Stimulated activated CD4-positive, alpha-beta T cell treated with anti-CD3 and anti-CD28 coated beads, TNF-alpha, amount 100 ng/mL, for 24 hours (primary cell): ENCODE results near the gene CERT1.
A peak's percentile ranks its signal among the peaks of the same experiment; 100 is the strongest.
"Not testable (repeated sequence)": the region's sequence is repeated elsewhere in the genome, so short reads cannot be mapped to it uniquely, and the experiment has no call there.

Experiments used
- DNase-seq, 3 experiments: peaks; one replicate each; pipeline ENCODE4 v3.0.0-alpha.2; 2020; ENCODE audit warnings: low read depth in 3 of 3

The CERT1 gene

GRCh38 chr5:75524071-75524470, 12.6 kb upstream of the CERT1 start:
- no peak for DNase-seq

- no peak for DNase-seq
Measured at GRCh38 chr5:75523275-75523674, 11.8 kb upstream of the CERT1 start.

- no peak for DNase-seq
Measured at GRCh38 chr5:75522542-75522941, 11.1 kb upstream of the CERT1 start.

GRCh38 chr5:75522025-75522424, 10.6 kb upstream of the CERT1 start:
- no peak for DNase-seq

GRCh38 chr5:75521195-75521594, 9.8 kb upstream of the CERT1 start:
- DNase-seq = no peak

GRCh38 chr5:75519761-75520160, 8.3 kb upstream of the CERT1 start:
- no peak for DNase-seq

GRCh38 chr5:75514323-75514722, 2.9 kb upstream of the CERT1 start:
- no peak for DNase-seq

- no peak for DNase-seq
Measured at GRCh38 chr5:75513841-75514240, 2.4 kb upstream of the CERT1 start.

GRCh38 chr5:75512383-75513074, 1.1 kb upstream of the CERT1 start:
- DNase-seq = no peak

- peak; percentile 1 to 33 (median 2) for DNase-seq
Measured at GRCh38 chr5:75510836-75511434, 494 bp downstream of the CERT1 start.

GRCh38 chr5:75510417-75510835, 1.0 kb downstream of the CERT1 start:
- DNase-seq = no peak

- no peak for DNase-seq
Measured at GRCh38 chr5:75509956-75510355, 1.5 kb downstream of the CERT1 start.

- no peak for DNase-seq
Measured at GRCh38 chr5:75509546-75509945, 1.9 kb downstream of the CERT1 start.

- DNase-seq = no peak
Measured at GRCh38 chr5:75507841-75508240, 3.6 kb downstream of the CERT1 start.

- DNase-seq = not testable (repeated sequence)
Measured at GRCh38 chr5:75505112-75505511, 6.3 kb downstream of the CERT1 start.

GRCh38 chr5:75498875-75499274, 12.6 kb downstream of the CERT1 start:
- DNase-seq = not testable (repeated sequence)

- no peak for DNase-seq
Measured at GRCh38 chr5:75498208-75498777, 13.1 kb downstream of the CERT1 start.

GRCh38 chr5:75496026-75496425, 15.4 kb downstream of the CERT1 start:
- no peak for DNase-seq

GRCh38 chr5:75491621-75492020, 19.8 kb downstream of the CERT1 start:
- DNase-seq = no peak

- not testable (repeated sequence) for DNase-seq
Measured at GRCh38 chr5:75489847-75490246, 21.6 kb downstream of the CERT1 start.

- DNase-seq = no peak
Measured at GRCh38 chr5:75484605-75485004, 26.8 kb downstream of the CERT1 start.

GRCh38 chr5:75482482-75482881, 28.9 kb downstream of the CERT1 start:
- DNase-seq = no peak

GRCh38 chr5:75481024-75481423, 30.4 kb downstream of the CERT1 start:
- DNase-seq = no peak
